ENCODE measurements around the gene MTMR6. TPM values are rescaled to one million over a fixed set of nuclear protein-coding genes. Genes with fewer than 3 reads are reported as not detected.

MTMR6 gene
- total and polyA plus RNA-seq, 8 donors: 16.3 to 23.6 (median 20.8) TPM

GRCh38 chr13:25292301-25292700 lies 5.0 kb upstream of the MTMR6 start:
- TF ChIP-seq, protein P1, sequence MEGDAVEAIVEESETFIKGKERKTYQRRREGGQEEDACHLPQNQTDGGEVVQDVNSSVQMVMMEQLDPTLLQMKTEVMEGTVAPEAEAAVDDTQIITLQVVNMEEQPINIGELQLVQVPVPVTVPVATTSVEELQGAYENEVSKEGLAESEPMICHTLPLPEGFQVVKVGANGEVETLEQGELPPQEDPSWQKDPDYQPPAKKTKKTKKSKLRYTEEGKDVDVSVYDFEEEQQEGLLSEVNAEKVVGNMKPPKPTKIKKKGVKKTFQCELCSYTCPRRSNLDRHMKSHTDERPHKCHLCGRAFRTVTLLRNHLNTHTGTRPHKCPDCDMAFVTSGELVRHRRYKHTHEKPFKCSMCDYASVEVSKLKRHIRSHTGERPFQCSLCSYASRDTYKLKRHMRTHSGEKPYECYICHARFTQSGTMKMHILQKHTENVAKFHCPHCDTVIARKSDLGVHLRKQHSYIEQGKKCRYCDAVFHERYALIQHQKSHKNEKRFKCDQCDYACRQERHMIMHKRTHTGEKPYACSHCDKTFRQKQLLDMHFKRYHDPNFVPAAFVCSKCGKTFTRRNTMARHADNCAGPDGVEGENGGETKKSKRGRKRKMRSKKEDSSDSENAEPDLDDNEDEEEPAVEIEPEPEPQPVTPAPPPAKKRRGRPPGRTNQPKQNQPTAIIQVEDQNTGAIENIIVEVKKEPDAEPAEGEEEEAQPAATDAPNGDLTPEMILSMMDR (IDR thresholded peaks at IDR 0.05): no peak
- ATAC-seq (peak; percentile 12), DNase-seq (no peak)
- Histone ChIP-seq H3K4me1 (peaks cover 0 to 6% of the 10 kb centered on the region in 2 donors), H3K27ac (no peak overlapping the region), H3K27me3 (peaks cover 0 to 37% of the 10 kb centered on the region in 2 donors), H3K9me3 (no peaks in the 10 kb centered on the region), H3K4me3 (no peak overlapping the region), H3K36me3 (no peaks in the 10 kb centered on the region)
- intact Hi-C loops (cut with DNase I): no loop called here

GRCh38 chr13:25291691-25292090 lies 4.4 kb upstream of the MTMR6 start:
- Histone ChIP-seq H3K4me1 (peaks cover 0 to 6% of the 10 kb centered on the region in 2 donors), H3K27me3 (peaks cover 0 to 31% of the 10 kb centered on the region in 2 donors), H3K36me3 (no peaks in the 10 kb centered on the region), H3K4me3 (no peak overlapping the region), H3K9me3 (no peaks in the 10 kb centered on the region), H3K27ac (no peak overlapping the region)
- no peak for DNase-seq
- intact Hi-C loops (cut with DNase I): no loop called here
- TF ChIP-seq, protein P1 (IDR thresholded peaks at IDR 0.05): no peak
- no peak for ATAC-seq

- no peak overlapping the region for H3K27ac ChIP-seq
- no peaks in the 10 kb centered on the region for H3K9me3 ChIP-seq
- no peaks in the 10 kb centered on the region for H3K36me3 ChIP-seq
- peaks cover 0 to 16% of the 10 kb centered on the region in 2 donors for H3K27me3 ChIP-seq
- ATAC-seq (no peak), DNase-seq (no peak)
- H3K4me1 ChIP-seq: peaks cover 4 to 28% of the 10 kb centered on the region in 2 donors
- H3K4me3 ChIP-seq: no peak overlapping the region
- intact Hi-C loops (cut with DNase I): no loop called here
- TF ChIP-seq, protein P1 (IDR thresholded peaks at IDR 0.05): no peak
Observed at GRCh38 chr13:25288966-25289365, 1.7 kb upstream of the MTMR6 start.

DNA sequence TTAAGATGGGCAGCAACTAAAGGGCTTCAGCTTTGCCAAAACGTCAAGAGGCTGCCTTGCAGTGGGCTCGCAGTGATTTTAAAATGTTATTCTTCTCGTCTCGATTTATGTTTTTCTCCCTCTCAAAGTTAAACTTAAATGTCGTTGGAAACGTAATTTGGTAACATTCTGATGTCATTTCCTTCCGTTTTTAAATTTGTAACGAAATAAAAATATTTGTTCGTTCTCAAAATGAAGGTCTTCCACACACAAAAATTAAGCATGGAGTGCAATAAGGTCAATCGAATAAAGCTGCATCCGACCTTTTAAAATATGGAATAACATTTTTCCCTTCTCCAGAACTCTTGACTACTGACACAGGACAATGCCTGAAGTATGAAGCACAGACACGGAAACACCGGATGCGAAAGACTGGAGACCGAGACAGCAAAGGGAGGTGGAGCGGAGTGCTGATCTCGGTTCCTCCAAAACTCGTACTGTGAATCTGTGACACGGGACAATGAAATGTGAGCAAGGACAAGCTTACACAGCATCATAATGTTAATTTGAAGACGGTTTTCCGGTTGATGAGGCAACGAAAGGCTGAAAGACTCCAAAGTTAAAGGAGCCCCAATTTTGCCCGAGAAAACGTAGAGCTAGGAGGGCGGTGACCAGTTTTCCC lies 850 bp downstream of the MTMR6 start:
- peak; percentile 63 for ATAC-seq
- H3K27ac ChIP-seq: peak overlapping the region; percentile 95 to 99

DNA sequence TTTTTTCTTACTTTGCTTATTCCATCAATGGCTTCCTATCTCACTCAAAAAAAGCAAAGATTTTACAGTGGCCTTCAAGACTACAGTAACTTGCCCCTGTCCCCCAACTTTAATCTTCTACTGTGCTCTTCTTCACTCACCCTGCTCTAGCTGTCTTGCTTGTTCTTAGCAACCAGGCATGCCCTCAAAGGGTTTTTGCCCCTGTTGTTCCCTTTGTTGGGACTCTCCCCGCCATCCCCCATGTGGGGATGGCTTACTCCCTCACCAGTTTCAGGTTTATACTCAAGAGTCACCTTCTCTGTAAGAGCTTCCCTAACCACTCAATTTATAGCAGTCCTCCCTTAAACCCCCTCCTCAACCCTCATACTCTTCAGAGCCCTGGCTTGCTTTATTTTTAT lies 5.4 kb downstream of the MTMR6 start:
- no peaks in the 10 kb centered on the region for H3K9me3 ChIP-seq
- no peak for DNase-seq
- intact Hi-C loops (cut with DNase I): no loop called here
- H3K27ac ChIP-seq: peak overlapping the region in 1 of 2 donors; percentile 14
- H3K4me1 ChIP-seq: peaks cover 4 to 52% of the 10 kb centered on the region in 2 donors
- ATAC-seq: no peak
- TF ChIP-seq, protein P1 (IDR thresholded peaks at IDR 0.05): no peak
- H3K27me3 ChIP-seq: no peaks in the 10 kb centered on the region
- H3K36me3 ChIP-seq: no peaks in the 10 kb centered on the region
- no peak overlapping the region for H3K4me3 ChIP-seq

More for the DNA sequence above, 850 bp downstream of the MTMR6 start:
- Histone ChIP-seq H3K4me3 (peak overlapping the region; percentile 92 to 93), H3K36me3 (no peaks in the 10 kb centered on the region), H3K9me3 (no peaks in the 10 kb centered on the region), H3K4me1 (peaks cover 4 to 39% of the 10 kb centered on the region in 2 donors), H3K27me3 (peaks cover 0 to 13% of the 10 kb centered on the region in 2 donors)
- DNase-seq: peak in 3 of 4 donors; percentile 20 to 51 (median 40)
- intact Hi-C loops (cut with DNase I): no loop called here
- TF ChIP-seq, protein P1 (IDR thresholded peaks at IDR 0.05): no peak

All from left lung (tissue), 10 donors.